Omental fat pad (tissue), 4 donors: ENCODE results near the gene DDX43. TPM values are rescaled to one million over a fixed set of nuclear protein-coding genes. Genes with fewer than 3 reads are reported as not detected.

Experiments
- ATAC-seq: fragments of 150-250 bp; one replicate; pipeline ENCODE4 v1.9.1; 2016; ENCODE audit warnings: mild to moderate bottlenecking, moderate library complexity; ENCODE audit not compliant: low FRiP score
- DNase-seq: peaks from one replicate; pipeline ENCODE4 v3.0.0-alpha.2; 2019; ENCODE audit warnings: low spot score
- CTCF ChIP-seq, 3 donors: fragments of 450-650 bp; IDR thresholded peaks; one replicate each; pipeline ENCODE4 v1.5.1; 2016 to 2017; ENCODE audit warnings: antibody characterized with exemption in 3 of 3, mild to moderate bottlenecking in 3 of 3, moderate library complexity in 2 of 3
- total RNA-seq, 4 donors: library from RNA; depleted of rRNA; stranded (reverse); fragments of >200 nt; gene quantifications; one replicate each; pipeline ENCODE4 v1.1.0, GENCODE V29; 2016

The DDX43 gene
- total RNA-seq, 4 donors from 2014 or later: 1.6 to 10.7 (median 1.8) TPM

- DNase-seq (no peak), ATAC-seq (no peak)
- no peak for TF ChIP-seq CTCF (IDR thresholded peaks at IDR 0.05)
These were observed 14.8 kb downstream of the DDX43 start for GRCh38 chr6:73409395-73409794.

GRCh38 chr6:73413102-73413501 lies 18.5 kb downstream of the DDX43 start:
- DNase-seq (no peak), ATAC-seq (no peak)
- no peak for TF ChIP-seq CTCF (IDR thresholded peaks at IDR 0.05)

GRCh38 chr6:73418081-73418741 lies 23.6 kb downstream of the DDX43 start:
- no peak for TF ChIP-seq CTCF (IDR thresholded peaks at IDR 0.05)
- DNase-seq: no peak
- ATAC-seq: no peak

- no peak for TF ChIP-seq CTCF (IDR thresholded peaks at IDR 0.05)
- no peak for DNase-seq
- no peak for ATAC-seq
These were observed 26.9 kb downstream of the DDX43 start for GRCh38 chr6:73421534-73421933.

GRCh38 chr6:73435236-73435635 lies 40.6 kb downstream of the DDX43 start:
- no peak for TF ChIP-seq CTCF (IDR thresholded peaks at IDR 0.05)
- no peak for DNase-seq
- ATAC-seq: no peak

- ATAC-seq: no peak
- TF ChIP-seq CTCF (IDR thresholded peaks at IDR 0.05): no peak
- no peak for DNase-seq
These were observed 48.9 kb downstream of the DDX43 start for GRCh38 chr6:73443555-73443954.
